HepG2 (cell line): ENCODE measurements around the gene CYSTM1.

Experiments used
- DBP ChIP-seq: sonication (generic); formaldehyde crosslinking; IDR thresholded peaks from 2 replicates; pipeline ENCODE4 v1.4.0; 2020; ENCODE audit warnings: missing genetic modification reagents; ENCODE audit errors: not compliant biosample characterization
- ZNF274 ChIP-seq: sonication (generic); formaldehyde crosslinking; IDR thresholded peaks from 2 replicates; pipeline ENCODE4 v1.5.1; 2020; ENCODE audit warnings: mild to moderate bottlenecking, missing genetic modification reagents

- no peak for TF ChIP-seq DBP (CRISPR knock-in tag)
- no peak for TF ChIP-seq ZNF274 (CRISPR knock-in tag)
These were observed 107.3 kb downstream of the CYSTM1 start for GRCh38 chr5:140282266-140282665.
